ENCODE measurements around the gene SCP2D1.

- no peak for TF ChIP-seq CTCF (conservative IDR thresholded peaks at IDR 0.05 in 1 of 2, IDR thresholded peaks at IDR 0.05 in 1 of 2; ENCODE audit: low read depth in 1 of 2, low read length in 2 of 2)
- no peak for TF ChIP-seq EZH2 (IDR thresholded peaks at IDR 0.05; ENCODE audit: low read length, missing control alignments)
These were observed 26.7 kb downstream of the SCP2D1 start for GRCh38 chr20:18840248-18840645.

Measured in fibroblast of lung (primary cell).